Fibroblast of lung (primary cell): ENCODE measurements around the gene TRPV2. TPM values are rescaled to one million over a fixed set of nuclear protein-coding genes. Genes with fewer than 3 reads are reported as not detected.

Experiments used
- DNase-seq, 2 donors: peaks; one replicate each; pipeline versions ENCODE4 v3.0.0 to v3.0.0-alpha.2; 2010; ENCODE audit warnings: low read depth in 2 of 2
- H2AFZ ChIP-seq: 2 replicates; pipeline ENCODE4 v1.5.1; 2012; ENCODE audit warnings: low read length, control low read depth, inconsistent platforms
- H3K27ac ChIP-seq: 2 replicates; pipeline ENCODE4 v1.5.1; 2011; ENCODE audit warnings: low read length, control low read depth; ENCODE audit not compliant: insufficient read depth
- H3K27me3 ChIP-seq: 2 replicates; pipeline ENCODE4 v1.5.1; 2011; ENCODE audit warnings: mild to moderate bottlenecking, low read length; ENCODE audit not compliant: control insufficient read depth, insufficient read depth
- H3K36me3 ChIP-seq: 2 replicates; pipeline ENCODE4 v1.5.1; 2011; ENCODE audit warnings: low read length; ENCODE audit not compliant: control insufficient read depth, insufficient read depth
- H3K4me1 ChIP-seq: 2 replicates; pipeline ENCODE4 v1.5.1; 2011; ENCODE audit warnings: low read length; ENCODE audit not compliant: control insufficient read depth, insufficient read depth; ENCODE audit errors: extremely low read depth
- H3K4me2 ChIP-seq: 2 replicates; pipeline ENCODE4 v1.5.1; 2011; ENCODE audit warnings: low read length, control low read depth; ENCODE audit not compliant: insufficient read depth; ENCODE audit errors: extremely low read depth
- H3K4me3 ChIP-seq, 4 experiments: fragments of 200-600 bp in 1 of 4; sonication (generic) in 1 of 4; replicated peaks in 1 of 4; 2 replicates each; pipeline ENCODE4 v1.5.1; 2011 to 2016; ENCODE audit warnings: low read length in 4 of 4, low read depth in 3 of 4, mild to moderate bottlenecking in 3 of 4, control low read depth in 2 of 4, inconsistent platforms in 1 of 4, mixed read lengths in 1 of 4; ENCODE audit not compliant: insufficient read depth in 1 of 4; ENCODE audit errors: control extremely low read depth in 1 of 4
- H3K79me2 ChIP-seq: 2 replicates; pipeline ENCODE4 v1.5.1; 2012; ENCODE audit warnings: mild to moderate bottlenecking, low read length, inconsistent platforms; ENCODE audit not compliant: control insufficient read depth, insufficient read depth
- H3K9ac ChIP-seq: 2 replicates; pipeline ENCODE4 v1.5.1; 2011; ENCODE audit warnings: mild to moderate bottlenecking, low read length, control low read depth; ENCODE audit not compliant: insufficient read depth
- H3K9me3 ChIP-seq: 2 replicates; pipeline ENCODE4 v1.5.1; 2012; ENCODE audit warnings: low read depth, low read length; ENCODE audit not compliant: control insufficient read depth, insufficient read depth
- H4K20me1 ChIP-seq: 2 replicates; pipeline ENCODE4 v1.5.1; 2011; ENCODE audit warnings: low read length; ENCODE audit not compliant: control insufficient read depth, insufficient read depth; ENCODE audit errors: extremely low read depth
- EZH2 ChIP-seq: IDR thresholded peaks from 2 replicates; pipeline ENCODE4 v1.5.1; 2012; ENCODE audit warnings: low read length, control low read depth, mild to moderate bottlenecking; ENCODE audit errors: missing control alignments
- polyA plus RNA-seq, 2 donors: library from polyadenylated mRNA; depleted of rRNA in 1 of 2; stranded (reverse) in 1 of 2; unstranded in 1 of 2; fragments of >200 nt; gene quantifications; 2 replicates each; pipeline ENCODE4 v1.2.1, GENCODE V29; 2011 to 2012; ENCODE audit warnings: missing spikeins in 1 of 2
- total RNA-seq: library from RNA; depleted of rRNA; stranded (reverse); fragments of >200 nt; gene quantifications from 2 replicates; pipeline ENCODE4 v1.2.1, GENCODE V29; 2014
- TF ChIP-seq, protein P1 (sequence below), 2 donors: IDR thresholded peaks in 1 of 2; conservative IDR thresholded peaks in 1 of 2; 1 replicate in 1 of 2; 2 replicates in 1 of 2; pipeline ENCODE4 v1.5.1; 2011 to 2012; ENCODE audit warnings: low read length in 2 of 2, control low read depth in 1 of 2, inconsistent platforms in 1 of 2, low read depth in 1 of 2, mild to moderate bottlenecking in 1 of 2

The TRPV2 gene
- total and polyA plus RNA-seq, 2 donors (not counting 1 experiment from before 2014, with no cell fraction given) = 68.6 to 74.5 TPM

DNA sequence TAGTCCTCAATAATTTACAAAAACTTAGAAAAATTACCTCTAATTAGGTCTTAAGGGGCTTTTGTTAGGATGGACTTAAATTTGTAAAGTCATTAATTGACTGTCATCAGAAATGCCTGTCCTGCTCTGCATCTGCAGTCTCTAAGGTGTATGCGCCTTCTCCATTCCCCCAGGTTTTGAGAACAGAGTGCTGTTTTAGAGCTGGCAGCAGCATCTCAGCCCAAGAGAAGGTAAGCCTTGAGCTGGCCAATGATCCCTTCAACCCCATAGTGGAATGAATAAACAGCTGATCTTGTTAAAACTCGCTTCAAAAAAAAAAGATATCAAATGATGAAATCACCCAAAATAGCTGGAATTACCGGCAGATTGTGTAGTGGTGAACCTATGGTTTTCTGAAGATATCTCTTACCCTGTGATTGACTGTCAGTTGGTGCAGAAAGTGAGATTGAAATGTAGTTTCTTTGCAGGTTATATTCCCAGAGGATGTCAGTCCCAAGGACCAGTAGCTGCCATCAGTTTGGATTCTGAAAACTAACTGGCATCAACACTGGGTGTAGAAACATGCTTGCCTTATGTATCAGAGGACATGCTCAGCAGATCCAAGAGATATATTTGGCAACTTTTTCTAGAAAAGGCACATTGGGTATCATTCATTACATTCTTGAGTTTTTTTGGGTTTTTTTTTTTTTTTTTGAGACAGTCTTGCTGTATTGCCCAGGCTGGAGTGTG lies 25.7 kb downstream of the TRPV2 start:
- H3K9ac ChIP-seq = no peak overlapping the region

DNA sequence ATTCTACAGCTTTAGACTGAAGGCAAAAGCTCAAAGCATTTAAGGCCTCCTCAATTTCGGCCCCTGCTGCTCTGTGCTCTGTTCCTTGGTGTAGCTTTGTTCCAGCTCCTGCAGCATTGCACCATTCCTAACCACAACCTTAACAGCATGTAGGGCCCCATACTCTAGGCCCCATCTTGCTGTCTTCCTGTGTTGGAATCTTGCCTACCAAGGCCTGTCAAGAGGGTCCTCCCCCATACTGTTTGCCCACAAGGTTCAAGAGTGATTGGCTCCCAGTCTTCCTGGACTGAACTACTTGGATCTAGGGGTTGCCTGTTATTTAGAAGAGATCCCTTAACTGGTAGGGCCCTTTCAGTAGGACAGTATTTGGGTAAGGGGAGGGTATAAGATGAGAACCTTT lies 26.8 kb downstream of the TRPV2 start:
- Histone ChIP-seq H3K36me3 (peaks cover 31% of the 10 kb centered on the region), H3K4me2 (peak overlapping the region; percentile 80), H4K20me1 (peaks cover 8% of the 10 kb centered on the region), H2AFZ (no peak overlapping the region), H3K9ac (no peak overlapping the region), H3K9me3 (no peaks in the 10 kb centered on the region), H3K27ac (no peak overlapping the region), H3K4me3 (peak overlapping the region in 3 of 4 experiments; percentile 11 to 86 (median 13)), H3K4me1 (peaks cover 13% of the 10 kb centered on the region), H3K79me2 (peaks cover 54% of the 10 kb centered on the region), H3K27me3 (no peaks in the 10 kb centered on the region)
- no peak for TF ChIP-seq EZH2
- TF ChIP-seq, protein P1, sequence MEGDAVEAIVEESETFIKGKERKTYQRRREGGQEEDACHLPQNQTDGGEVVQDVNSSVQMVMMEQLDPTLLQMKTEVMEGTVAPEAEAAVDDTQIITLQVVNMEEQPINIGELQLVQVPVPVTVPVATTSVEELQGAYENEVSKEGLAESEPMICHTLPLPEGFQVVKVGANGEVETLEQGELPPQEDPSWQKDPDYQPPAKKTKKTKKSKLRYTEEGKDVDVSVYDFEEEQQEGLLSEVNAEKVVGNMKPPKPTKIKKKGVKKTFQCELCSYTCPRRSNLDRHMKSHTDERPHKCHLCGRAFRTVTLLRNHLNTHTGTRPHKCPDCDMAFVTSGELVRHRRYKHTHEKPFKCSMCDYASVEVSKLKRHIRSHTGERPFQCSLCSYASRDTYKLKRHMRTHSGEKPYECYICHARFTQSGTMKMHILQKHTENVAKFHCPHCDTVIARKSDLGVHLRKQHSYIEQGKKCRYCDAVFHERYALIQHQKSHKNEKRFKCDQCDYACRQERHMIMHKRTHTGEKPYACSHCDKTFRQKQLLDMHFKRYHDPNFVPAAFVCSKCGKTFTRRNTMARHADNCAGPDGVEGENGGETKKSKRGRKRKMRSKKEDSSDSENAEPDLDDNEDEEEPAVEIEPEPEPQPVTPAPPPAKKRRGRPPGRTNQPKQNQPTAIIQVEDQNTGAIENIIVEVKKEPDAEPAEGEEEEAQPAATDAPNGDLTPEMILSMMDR (conservative IDR thresholded peaks at IDR 0.05 in 1 of 2, IDR thresholded peaks at IDR 0.05 in 1 of 2; ENCODE audit: low read depth in 1 of 2, low read length in 2 of 2) = no peak
- DNase-seq = peak; percentile 41 to 58

More for the DNA sequence above, 25.7 kb downstream of the TRPV2 start:
- DNase-seq = peak in 1 of 2 donors; percentile 16
- Histone ChIP-seq H3K27me3 (no peaks in the 10 kb centered on the region), H3K36me3 (peaks cover 28% of the 10 kb centered on the region), H3K79me2 (peaks cover 54% of the 10 kb centered on the region), H3K4me2 (peak overlapping the region; percentile 80), H3K4me1 (peaks cover 13% of the 10 kb centered on the region), H3K4me3 (peak overlapping the region; percentile 83 to 96 (median 86)), H4K20me1 (peaks cover 8% of the 10 kb centered on the region), H3K27ac (no peak overlapping the region), H3K9me3 (no peaks in the 10 kb centered on the region), H2AFZ (no peak overlapping the region)
- no peak for TF ChIP-seq EZH2
- TF ChIP-seq, protein P1 (conservative IDR thresholded peaks at IDR 0.05 in 1 of 2, IDR thresholded peaks at IDR 0.05 in 1 of 2; ENCODE audit: low read depth in 1 of 2, low read length in 2 of 2) = no peak

GRCh38 chr17:16442594-16443510 lies 27.5 kb downstream of the TRPV2 start:
- Histone ChIP-seq H3K36me3 (peaks cover 32% of the 10 kb centered on the region), H3K9ac (no peak overlapping the region), H3K27ac (peak overlapping the region; percentile 29), H3K4me3 (peak overlapping the region in 1 of 4 experiments; percentile 86), H3K4me1 (peaks cover 13% of the 10 kb centered on the region), H3K79me2 (peaks cover 54% of the 10 kb centered on the region), H3K9me3 (no peaks in the 10 kb centered on the region), H2AFZ (no peak overlapping the region), H3K4me2 (no peak overlapping the region), H3K27me3 (no peaks in the 10 kb centered on the region), H4K20me1 (peaks cover 8% of the 10 kb centered on the region)
- DNase-seq = peak in 1 of 2 donors; percentile 15
- TF ChIP-seq, protein P1 (conservative IDR thresholded peaks at IDR 0.05 in 1 of 2, IDR thresholded peaks at IDR 0.05 in 1 of 2; ENCODE audit: low read depth in 1 of 2, low read length in 2 of 2) = no peak
- no peak for TF ChIP-seq EZH2
